Measurements from ENCODE around the gene RIMBP2. TPM values are rescaled to one million over a fixed set of nuclear protein-coding genes. Genes with fewer than 3 reads are reported as not detected.
"Not testable (repeated sequence)": the region's sequence is repeated elsewhere in the genome, so short reads cannot be mapped to it uniquely, and the experiment has no call there.

Gene RIMBP2
- total RNA-seq, 1 experiment from 2014 or later = not detected

DNA sequence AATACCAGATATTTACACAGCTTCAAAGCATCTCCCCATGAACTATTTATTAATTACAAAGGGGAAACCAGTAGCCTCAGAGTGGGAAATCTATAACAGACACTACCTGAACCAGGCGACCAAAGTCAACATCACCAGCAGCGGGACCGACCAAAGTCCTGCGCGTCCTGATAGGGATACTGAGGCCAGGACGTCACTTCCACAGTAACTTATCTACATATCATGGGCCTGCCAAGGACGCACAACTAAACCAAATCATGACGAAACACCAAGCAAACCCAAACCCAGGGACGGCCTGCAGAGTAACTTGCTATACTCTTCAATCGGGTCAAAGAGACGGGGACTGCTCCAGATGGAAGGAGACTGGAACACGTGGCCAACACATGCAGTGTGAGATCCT, 26.0 kb upstream of the RIMBP2 start:
- DNase-seq (ENCODE audit: low read depth) = no peak

DNA sequence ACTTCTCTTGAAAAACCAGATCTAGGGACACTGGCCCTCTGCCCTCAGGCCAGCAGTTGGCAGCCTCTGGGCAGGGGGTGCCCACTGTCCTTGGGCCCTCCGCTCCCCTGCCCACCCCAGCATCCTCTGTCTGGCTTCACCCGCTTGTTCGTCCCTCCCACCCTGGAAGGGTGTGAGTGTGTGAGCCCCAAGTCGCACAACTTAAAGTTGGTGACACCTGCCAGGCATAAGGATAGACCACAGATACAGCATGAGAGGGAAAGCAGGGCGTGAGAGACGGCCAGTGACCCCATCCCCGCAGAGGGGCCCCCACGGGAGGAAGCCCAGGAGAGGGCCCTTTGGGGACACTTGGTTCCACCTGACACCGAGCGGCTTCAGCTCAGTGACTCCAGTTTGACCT, 23.5 kb upstream of the RIMBP2 start:
- no peak for DNase-seq (ENCODE audit: low read depth)

GRCh38 chr12:130738403-130738802, 22.3 kb upstream of the RIMBP2 start:
- DNase-seq (ENCODE audit: low read depth) = not testable (repeated sequence)

DNA sequence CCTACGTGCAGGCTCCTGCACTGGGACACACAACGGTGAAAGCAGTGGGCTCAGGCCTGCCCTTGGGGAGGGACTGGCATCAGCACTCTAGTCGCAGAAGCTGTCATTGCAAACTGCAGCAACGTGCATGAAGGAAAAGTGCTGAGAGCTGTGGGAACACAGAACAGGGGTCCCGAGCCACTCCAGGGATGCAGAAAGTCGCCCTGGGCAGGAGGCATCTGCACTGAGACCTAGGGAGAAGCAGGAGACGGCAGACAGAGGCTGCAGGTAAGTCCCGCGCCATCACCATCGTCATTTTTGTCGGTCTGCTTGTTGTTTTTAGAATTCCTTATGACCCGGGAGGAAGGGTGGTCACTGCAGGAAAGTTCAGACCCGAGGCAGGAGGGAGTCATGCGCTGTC, 21.6 kb upstream of the RIMBP2 start:
- no peak for DNase-seq (ENCODE audit: low read depth)

- no peak for DNase-seq (ENCODE audit: low read depth)
Observed at GRCh38 chr12:130729344-130729743, 13.2 kb upstream of the RIMBP2 start.

DNA sequence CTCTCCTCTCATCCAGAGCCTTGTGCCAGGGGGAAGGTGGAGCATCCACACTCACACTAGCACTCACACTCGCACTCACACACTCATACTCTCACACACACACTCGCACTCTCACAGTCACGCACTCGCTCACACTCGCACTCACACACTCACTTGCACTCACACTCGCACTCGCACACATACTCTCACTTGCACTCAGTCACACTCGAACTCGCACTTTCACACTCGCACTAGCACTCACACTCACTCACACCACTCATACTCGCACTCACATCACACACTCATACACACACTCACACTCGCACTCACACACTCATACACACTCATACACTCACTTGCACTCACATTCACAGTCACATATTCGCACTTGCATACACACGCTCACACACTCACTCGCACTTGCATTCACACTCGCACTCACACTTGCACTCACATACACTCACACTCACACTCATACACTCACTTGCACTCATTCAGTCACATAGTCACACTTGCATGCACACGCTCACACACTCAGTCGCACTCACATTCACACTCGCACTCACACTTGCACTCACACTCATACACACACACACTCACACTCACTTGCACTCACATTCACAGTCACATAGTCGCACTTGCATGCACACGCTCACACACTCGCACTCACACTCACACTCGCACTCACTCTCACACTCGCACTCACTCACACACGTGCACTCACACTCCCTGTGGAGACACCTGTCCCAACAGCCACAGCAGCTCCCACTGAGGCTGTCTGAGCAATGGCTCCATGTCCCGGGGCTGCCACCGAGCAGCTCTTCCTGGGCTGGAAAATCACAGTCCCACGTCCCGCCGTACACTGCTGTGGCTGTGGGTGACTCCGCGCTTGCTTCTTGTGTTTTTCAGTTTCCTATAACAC, 12.3 kb upstream of the RIMBP2 start:
- DNase-seq (ENCODE audit: low read depth) = no peak

DNA sequence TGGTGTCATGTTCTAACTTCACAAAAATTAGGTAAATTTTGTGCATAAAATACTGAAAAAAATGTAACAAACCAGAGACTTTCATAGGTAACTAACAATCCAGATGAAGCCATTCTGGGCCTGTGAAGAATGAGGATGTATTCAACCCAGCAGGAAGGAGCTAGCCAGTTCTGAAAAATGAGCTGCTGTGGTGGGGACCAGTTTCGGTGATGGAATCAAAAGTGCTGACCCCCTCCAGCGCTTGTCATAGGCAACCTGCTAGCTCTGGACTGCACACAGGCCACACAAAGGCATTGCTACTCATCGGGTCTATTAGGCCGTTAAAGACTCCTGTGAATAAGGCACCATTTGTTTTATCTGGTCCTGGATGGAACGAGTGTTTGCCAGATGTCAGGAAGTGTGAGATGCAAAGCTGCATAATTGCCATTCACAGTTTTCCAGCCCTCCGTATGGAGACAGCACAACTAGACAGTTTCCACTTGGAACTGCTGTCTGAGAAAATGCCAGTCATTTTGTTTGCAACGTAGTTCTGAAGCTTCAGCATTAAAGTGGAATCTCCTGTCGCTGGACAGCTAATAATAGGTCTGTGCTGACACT, 3.3 kb upstream of the RIMBP2 start:
- DNase-seq (ENCODE audit: low read depth) = no peak

- no peak for DNase-seq (ENCODE audit: low read depth)
Observed at GRCh38 chr12:130717752-130718151, 1.7 kb upstream of the RIMBP2 start.

- DNase-seq (ENCODE audit: low read depth) = no peak
Observed at GRCh38 chr12:130716969-130717366, 869 bp upstream of the RIMBP2 start.

GRCh38 chr12:130715150-130715997, 725 bp downstream of the RIMBP2 start:
- DNase-seq (ENCODE audit: low read depth) = no peak

- no peak for DNase-seq (ENCODE audit: low read depth)
Observed at GRCh38 chr12:130714591-130715149, 1.4 kb downstream of the RIMBP2 start.

- DNase-seq (ENCODE audit: low read depth) = no peak
Observed at GRCh38 chr12:130714091-130714590, 2.0 kb downstream of the RIMBP2 start.

- no peak for DNase-seq (ENCODE audit: low read depth)
Observed at GRCh38 chr12:130713581-130713991, 2.5 kb downstream of the RIMBP2 start.

DNA sequence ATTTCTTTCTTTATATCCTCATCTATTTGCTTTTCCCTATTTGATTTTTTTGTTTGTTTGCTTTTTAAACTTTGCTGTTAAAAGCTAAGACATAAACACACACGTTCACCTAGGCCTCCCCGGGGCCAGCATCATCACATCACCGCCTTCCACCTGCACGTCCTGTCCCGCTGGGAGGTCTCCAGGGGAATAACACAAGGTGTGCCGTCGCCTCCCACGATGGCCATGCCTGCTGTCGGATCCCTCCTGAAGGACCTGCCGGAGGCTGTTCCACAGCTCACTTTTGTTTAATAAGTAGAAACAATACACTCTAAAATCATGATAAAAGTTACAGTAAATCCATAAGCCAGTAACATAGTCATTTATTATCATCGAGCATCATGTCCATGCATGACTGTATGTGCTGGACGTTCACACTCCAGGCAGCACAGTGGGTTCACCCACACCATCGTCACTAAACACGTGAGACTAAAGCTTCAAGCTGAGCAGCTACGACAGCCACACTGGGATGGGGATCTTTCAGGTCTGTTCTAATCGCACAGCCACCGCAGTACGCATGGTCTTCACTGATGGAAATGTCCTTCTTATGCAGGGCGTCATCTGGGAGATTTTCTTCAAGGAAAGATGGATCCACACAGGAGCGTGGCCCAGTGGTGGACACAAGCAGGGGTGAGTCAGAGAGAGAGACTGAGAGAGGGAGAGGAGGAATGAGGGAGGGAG, 3.6 kb downstream of the RIMBP2 start:
- no peak for DNase-seq (ENCODE audit: low read depth)

- no peak for DNase-seq (ENCODE audit: low read depth)
Observed at GRCh38 chr12:130711756-130712155, 4.3 kb downstream of the RIMBP2 start.

- no peak for DNase-seq (ENCODE audit: low read depth)
Observed at GRCh38 chr12:130710733-130711080, 5.4 kb downstream of the RIMBP2 start.

- no peak for DNase-seq (ENCODE audit: low read depth)
Observed at GRCh38 chr12:130709971-130710732, 5.9 kb downstream of the RIMBP2 start.

DNA sequence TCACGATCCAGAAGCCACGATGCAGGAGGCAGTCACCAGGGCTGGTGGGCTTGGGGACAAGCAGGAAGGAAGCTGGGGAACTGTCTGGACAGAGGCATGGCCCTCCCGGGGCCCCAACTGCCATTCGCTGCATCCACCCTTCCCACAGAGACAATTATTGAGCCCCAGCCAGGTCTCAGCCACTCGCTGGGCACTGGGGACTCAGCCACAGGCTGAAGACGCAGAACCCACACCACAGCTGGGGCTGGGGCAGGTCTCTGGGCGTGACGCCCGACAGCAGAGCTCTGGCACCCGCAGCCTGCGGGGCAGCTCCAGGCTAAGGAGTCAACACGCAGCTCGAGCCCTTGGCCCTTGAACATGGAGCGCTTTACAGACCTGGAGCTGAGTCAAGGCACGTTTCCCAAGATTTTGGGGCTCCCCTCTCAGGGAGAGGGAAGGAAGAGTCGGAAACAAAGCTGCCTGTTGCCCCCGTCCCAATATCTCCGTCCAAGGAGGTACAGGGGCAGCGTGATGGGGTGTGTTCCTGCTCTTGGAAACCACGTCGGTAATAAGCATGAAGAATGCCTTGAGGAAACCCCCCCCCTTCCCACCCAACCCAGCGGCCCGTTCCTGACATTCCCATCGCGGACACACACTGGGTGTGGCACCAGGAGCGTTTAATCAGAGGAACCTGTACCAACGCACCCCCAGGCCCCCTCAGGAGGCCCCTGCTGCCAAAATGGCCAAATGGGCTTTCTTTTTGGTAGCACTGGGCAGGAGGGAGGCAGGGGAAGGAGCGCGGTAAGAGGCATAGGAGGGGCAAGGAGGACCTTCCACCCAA, 6.7 kb downstream of the RIMBP2 start:
- DNase-seq (ENCODE audit: low read depth) = no peak

- DNase-seq (ENCODE audit: low read depth) = no peak
Observed at GRCh38 chr12:130708648-130709047, 7.5 kb downstream of the RIMBP2 start.
